Measurements from ENCODE around the gene SERPINH1.

GRCh38 chr11:75600356-75600755, 38.3 kb downstream of the SERPINH1 start:
- TF ChIP-seq CTCF (IDR thresholded peaks at IDR 0.05) (no peak), POLR2AphosphoS5 (IDR thresholded peaks at IDR 0.05; ENCODE audit: low read depth, low read length) (no peak)
